Endothelial cell of umbilical vein (primary cell): ENCODE measurements around the gene GAB1. TPM values are rescaled to one million over a fixed set of nuclear protein-coding genes. Genes with fewer than 3 reads are reported as not detected.

Source experiments
- BruUV-seq: library from RNA; stranded (reverse); fragments of 400-500 nt; replicated peaks from 2 replicates; lab custom pipeline; 2021; lab: Mats Ljungman, UMichigan
- CTCF ChIA-PET: fragments of 300-600, 350-600 bp; sonication (Branson Sonifier 250); formaldehyde crosslinking; loops from one replicate; lab custom pipeline; 2021; ENCODE audit warnings: antibody characterized with exemption, inconsistent platforms; lab: Charles Lee
- POLR2A ChIA-PET: fragments of 300-600, 350-600 bp; sonication (Branson Sonifier 250); formaldehyde crosslinking; loops from one replicate; lab custom pipeline; 2021; ENCODE audit warnings: antibody characterized with exemption, inconsistent platforms; lab: Charles Lee
- DNase-seq: peaks from one replicate; pipeline ENCODE4 v3.0.0-alpha.2; 2011; ENCODE audit warnings: low read depth, low spot score
- FAIRE-seq: peaks from 2 replicates; lab custom pipeline; 2011; peaks lifted over from hg19 to GRCh38; lab: Jason Lieb, UNC
- H2AFZ ChIP-seq: 2 replicates; pipeline ENCODE4 v1.6.0; 2012; ENCODE audit warnings: low read depth, low read length, control low read depth, inconsistent platforms
- H3K27ac ChIP-seq: 2 replicates; pipeline ENCODE4 v1.5.1; 2011; ENCODE audit warnings: low read depth, mild to moderate bottlenecking, control low read depth, low read length, moderate library complexity; ENCODE audit not compliant: insufficient read depth
- H3K27me3 ChIP-seq, 2 experiments: 2 replicates each; pipeline versions ENCODE4 v1.6.0 to v1.6.1; 2011; ENCODE audit warnings: low read length in 2 of 2, mixed read lengths in 1 of 2; ENCODE audit not compliant: control insufficient read depth in 2 of 2, insufficient read depth in 2 of 2
- H3K36me3 ChIP-seq, 2 experiments: 2 replicates in 1 of 2; 3 replicates in 1 of 2; pipeline ENCODE4 v1.5.1; 2011; ENCODE audit warnings: low read length in 2 of 2, mild to moderate bottlenecking in 1 of 2, moderate library complexity in 1 of 2; ENCODE audit not compliant: control insufficient read depth in 2 of 2, insufficient read depth in 2 of 2; ENCODE audit errors: extremely low read depth in 1 of 2
- H3K4me1 ChIP-seq: 3 replicates; pipeline ENCODE4 v1.5.1; 2011; ENCODE audit warnings: mild to moderate bottlenecking, low read length; ENCODE audit not compliant: control insufficient read depth, insufficient read depth; ENCODE audit errors: extremely low read depth
- H3K4me2 ChIP-seq: 2 replicates; pipeline ENCODE4 v1.6.1; 2011; ENCODE audit warnings: low read length, control low read depth, mixed read lengths; ENCODE audit not compliant: insufficient read depth
- H3K4me3 ChIP-seq, 3 experiments: fragments of 200-600 bp in 1 of 3; sonication (generic), shearing (Covaris generic) in 1 of 3; replicated peaks in 1 of 3; 2 replicates each; pipeline ENCODE4 v1.5.1; 2011 to 2016; ENCODE audit warnings: control low read depth in 3 of 3, low read length in 3 of 3, mild to moderate bottlenecking in 2 of 3, inconsistent platforms in 1 of 3, low read depth in 1 of 3, moderate library complexity in 1 of 3; ENCODE audit not compliant: insufficient read depth in 1 of 3
- H3K79me2 ChIP-seq: 2 replicates; pipeline ENCODE4 v1.6.0; 2012; ENCODE audit warnings: low read length, inconsistent platforms; ENCODE audit not compliant: control insufficient read depth, insufficient read depth
- H3K9ac ChIP-seq: replicated peaks from 2 replicates; pipeline ENCODE3; 2011; ENCODE audit warnings: low read length, control low read depth; ENCODE audit not compliant: insufficient read depth; ENCODE audit errors: extremely low read depth
- H3K9me1 ChIP-seq: replicated peaks from 3 replicates; pipeline ENCODE4 v1.6.0; 2011; ENCODE audit warnings: mild to moderate bottlenecking, low read length; ENCODE audit not compliant: control insufficient read depth, insufficient read depth; ENCODE audit errors: extremely low read depth
- H3K9me3 ChIP-seq: replicated peaks from 2 replicates; pipeline ENCODE4 v1.5.1; 2012; ENCODE audit warnings: low read length, inconsistent platforms; ENCODE audit not compliant: control insufficient read depth, insufficient read depth
- H4K20me1 ChIP-seq: replicated peaks from 2 replicates; pipeline ENCODE3; 2011; ENCODE audit warnings: mild to moderate bottlenecking, low read length; ENCODE audit not compliant: control insufficient read depth, insufficient read depth; ENCODE audit errors: extremely low read depth
- GATA2 ChIP-seq: IDR thresholded peaks from 2 replicates; pipeline ENCODE4 v1.7.0; 2011; ENCODE audit warnings: low read depth, mild to moderate bottlenecking, moderate library complexity, mixed read lengths, low read length; ENCODE audit not compliant: insufficient read length, insufficient read depth
- dilution Hi-C: fragments of 300-500 bp; cut with MboI; formaldehyde crosslinking; loops from one replicate; pipeline ENCODE4 v1.15.0; 2019; ENCODE audit warnings: low sequenced_read_pairs; ENCODE audit not compliant: extremely low pct_ligation_motif_present
- intact Hi-C: fragments of 100-400 bp; cut with micrococcal nuclease; formaldehyde crosslinking; loops from one replicate; pipeline ENCODE4 v1.10.0; 2022
- polyA plus RNA-seq, 4 experiments: library from polyadenylated mRNA; depleted of rRNA in 3 of 4; stranded (reverse) in 3 of 4; unstranded in 1 of 4; fragments of >200 nt; gene quantifications; 2 replicates each; pipeline versions ENCODE4 v1.2.1 to v1.2.3, GENCODE V29; 2011 to 2012; ENCODE audit warnings: missing spikeins in 1 of 4
- total RNA-seq: library from RNA; stranded (reverse); gene quantifications from 2 replicates; pipeline ENCODE4 v1.2.3, GENCODE V29; 2021
- TF ChIP-seq, protein P1 (sequence below), 2 donors: IDR thresholded peaks; 1 replicate in 1 of 2; 2 replicates in 1 of 2; pipeline ENCODE4 v1.5.1; 2011; ENCODE audit warnings: low read length in 2 of 2, mild to moderate bottlenecking in 2 of 2, moderate library complexity in 2 of 2, control low read depth in 1 of 2, inconsistent platforms in 1 of 2, low read depth in 1 of 2; ENCODE audit not compliant: insufficient read depth in 1 of 2; ENCODE audit errors: extremely low read depth in 1 of 2
- TF ChIP-seq, protein P2 (sequence below): IDR thresholded peaks from 2 replicates; pipeline ENCODE4 v1.6.1; 2011; ENCODE audit not compliant: insufficient read depth, insufficient read length

Gene GAB1
- total and polyA plus RNA-seq, 2 donors (not counting 3 experiments of a cell fraction or from before 2014, with no cell fraction given), result 9.3 to 37.7 TPM

- H3K27ac ChIP-seq, result no peak overlapping the region
- CTCF ChIA-PET, result no interaction called here
- H4K20me1 ChIP-seq, result no peaks in the 10 kb centered on the region
- H3K27me3 ChIP-seq, result no peaks in the 10 kb centered on the region
- DNase-seq (no peak), FAIRE-seq (no peak)
- intact Hi-C loops (no loop called here), dilution Hi-C loops (no loop called here)
- no peak overlapping the region for H2AFZ ChIP-seq
- POLR2A ChIA-PET, result no interaction called here
- no peaks in the 10 kb centered on the region for H3K36me3 ChIP-seq
- H3K4me3 ChIP-seq, result no peak overlapping the region
- no peak overlapping the region for H3K9ac ChIP-seq
- no peak for TF ChIP-seq GATA2
- TF ChIP-seq, protein P1, sequence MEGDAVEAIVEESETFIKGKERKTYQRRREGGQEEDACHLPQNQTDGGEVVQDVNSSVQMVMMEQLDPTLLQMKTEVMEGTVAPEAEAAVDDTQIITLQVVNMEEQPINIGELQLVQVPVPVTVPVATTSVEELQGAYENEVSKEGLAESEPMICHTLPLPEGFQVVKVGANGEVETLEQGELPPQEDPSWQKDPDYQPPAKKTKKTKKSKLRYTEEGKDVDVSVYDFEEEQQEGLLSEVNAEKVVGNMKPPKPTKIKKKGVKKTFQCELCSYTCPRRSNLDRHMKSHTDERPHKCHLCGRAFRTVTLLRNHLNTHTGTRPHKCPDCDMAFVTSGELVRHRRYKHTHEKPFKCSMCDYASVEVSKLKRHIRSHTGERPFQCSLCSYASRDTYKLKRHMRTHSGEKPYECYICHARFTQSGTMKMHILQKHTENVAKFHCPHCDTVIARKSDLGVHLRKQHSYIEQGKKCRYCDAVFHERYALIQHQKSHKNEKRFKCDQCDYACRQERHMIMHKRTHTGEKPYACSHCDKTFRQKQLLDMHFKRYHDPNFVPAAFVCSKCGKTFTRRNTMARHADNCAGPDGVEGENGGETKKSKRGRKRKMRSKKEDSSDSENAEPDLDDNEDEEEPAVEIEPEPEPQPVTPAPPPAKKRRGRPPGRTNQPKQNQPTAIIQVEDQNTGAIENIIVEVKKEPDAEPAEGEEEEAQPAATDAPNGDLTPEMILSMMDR (IDR thresholded peaks at IDR 0.05; ENCODE audit: extremely low read depth in 1 of 2, insufficient read depth in 1 of 2, low read depth in 1 of 2, low read length in 2 of 2), result no peak
- TF ChIP-seq, protein P2, sequence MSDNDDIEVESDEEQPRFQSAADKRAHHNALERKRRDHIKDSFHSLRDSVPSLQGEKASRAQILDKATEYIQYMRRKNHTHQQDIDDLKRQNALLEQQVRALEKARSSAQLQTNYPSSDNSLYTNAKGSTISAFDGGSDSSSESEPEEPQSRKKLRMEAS, result no peak
- H3K9me1 ChIP-seq, result no peaks in the 10 kb centered on the region
- BruUV-seq, result no TSS peak
- H3K4me2 ChIP-seq, result no peak overlapping the region
- no peaks in the 10 kb centered on the region for H3K9me3 ChIP-seq
- no peaks in the 10 kb centered on the region for H3K79me2 ChIP-seq
- H3K4me1 ChIP-seq, result peaks cover 26% of the 10 kb centered on the region
Observed at GRCh38 chr4:143360838-143361625, 24.4 kb downstream of the GAB1 start.
